Common myeloid progenitor, CD34-positive (primary cell): ENCODE results near the gene CHRD.

Source experiments
- CTCF ChIA-PET: fragments of 350-600 bp; sonication (Branson Sonifier 250); formaldehyde crosslinking; loops from one replicate; lab custom pipeline; 2021; ENCODE audit warnings: antibody characterized with exemption; lab: Charles Lee
- POLR2A ChIA-PET: fragments of 350-600 bp; sonication (Branson Sonifier 250); formaldehyde crosslinking; loops from one replicate; lab custom pipeline; 2021; ENCODE audit warnings: antibody characterized with exemption; lab: Charles Lee
- DNase-seq, 3 donors: peaks; one replicate each; pipeline versions ENCODE4 v3.0.0 to v3.0.0-alpha.2; 2013
- H3K27ac ChIP-seq, 2 experiments: 1 replicate in 1 of 2; 2 replicates in 1 of 2; pipeline ENCODE4 v1.7.0; 2013; ENCODE audit warnings: inconsistent platforms in 2 of 2, low read length in 2 of 2, mild to moderate bottlenecking in 2 of 2, low read depth in 1 of 2, moderate library complexity in 1 of 2; ENCODE audit not compliant: severe bottlenecking in 2 of 2, insufficient read depth in 1 of 2, poor library complexity in 1 of 2
- H3K27me3 ChIP-seq, 5 experiments: replicated peaks in 2 of 5; 1 replicate in 3 of 5; 2 replicates in 2 of 5; pipeline versions ENCODE4 v1.6.1 to v1.7.0; 2013; ENCODE audit warnings: low read length in 4 of 5, mild to moderate bottlenecking in 2 of 5, moderate library complexity in 2 of 5, inconsistent platforms in 1 of 5; ENCODE audit not compliant: insufficient read depth in 5 of 5, control insufficient read depth in 4 of 5
- H3K36me3 ChIP-seq, 4 experiments: 1 replicate in 2 of 4; 2 replicates in 2 of 4; pipeline versions ENCODE4 v1.6.1 to v1.7.0; 2013; ENCODE audit warnings: low read length in 3 of 4, control low read depth in 1 of 4, mild to moderate bottlenecking in 1 of 4; ENCODE audit not compliant: control insufficient read depth in 4 of 4, insufficient read depth in 4 of 4
- H3K4me1 ChIP-seq, 4 experiments: 1 replicate in 3 of 4; 2 replicates in 1 of 4; pipeline versions ENCODE4 v1.6.1 to v1.7.1; 2013; ENCODE audit warnings: low read length in 3 of 4, mild to moderate bottlenecking in 3 of 4, control low read depth in 1 of 4, inconsistent platforms in 1 of 4, moderate library complexity in 1 of 4; ENCODE audit not compliant: control insufficient read depth in 4 of 4, insufficient read depth in 4 of 4; ENCODE audit errors: control extremely low read depth in 1 of 4
- H3K4me3 ChIP-seq, 7 experiments: 1 replicate in 4 of 7; 2 replicates in 3 of 7; pipeline versions ENCODE4 v1.5.1 to v1.7.0; 2013; ENCODE audit warnings: mild to moderate bottlenecking in 7 of 7, low read length in 6 of 7, moderate library complexity in 6 of 7, inconsistent platforms in 2 of 7, low read depth in 2 of 7, control low read depth in 1 of 7; ENCODE audit not compliant: insufficient read depth in 4 of 7, control insufficient read depth in 1 of 7; ENCODE audit errors: extremely low read depth in 1 of 7
- H3K9me3 ChIP-seq, 5 experiments: 1 replicate in 4 of 5; 2 replicates in 1 of 5; pipeline versions ENCODE4 v1.6.1 to v1.7.1; 2013; ENCODE audit warnings: low read length in 4 of 5, mild to moderate bottlenecking in 2 of 5, inconsistent platforms in 1 of 5, low read depth in 1 of 5, moderate library complexity in 1 of 5; ENCODE audit not compliant: control insufficient read depth in 4 of 5, insufficient read depth in 2 of 5; ENCODE audit errors: control extremely low read depth in 1 of 5
- WGBS: methylation state at CpG from one replicate; pipeline ENCODE4 v1.1.5; 2013; ENCODE audit not compliant: insufficient coverage; 5-methylcytosine and 5-hydroxymethylcytosine counted together

The CHRD gene

DNA sequence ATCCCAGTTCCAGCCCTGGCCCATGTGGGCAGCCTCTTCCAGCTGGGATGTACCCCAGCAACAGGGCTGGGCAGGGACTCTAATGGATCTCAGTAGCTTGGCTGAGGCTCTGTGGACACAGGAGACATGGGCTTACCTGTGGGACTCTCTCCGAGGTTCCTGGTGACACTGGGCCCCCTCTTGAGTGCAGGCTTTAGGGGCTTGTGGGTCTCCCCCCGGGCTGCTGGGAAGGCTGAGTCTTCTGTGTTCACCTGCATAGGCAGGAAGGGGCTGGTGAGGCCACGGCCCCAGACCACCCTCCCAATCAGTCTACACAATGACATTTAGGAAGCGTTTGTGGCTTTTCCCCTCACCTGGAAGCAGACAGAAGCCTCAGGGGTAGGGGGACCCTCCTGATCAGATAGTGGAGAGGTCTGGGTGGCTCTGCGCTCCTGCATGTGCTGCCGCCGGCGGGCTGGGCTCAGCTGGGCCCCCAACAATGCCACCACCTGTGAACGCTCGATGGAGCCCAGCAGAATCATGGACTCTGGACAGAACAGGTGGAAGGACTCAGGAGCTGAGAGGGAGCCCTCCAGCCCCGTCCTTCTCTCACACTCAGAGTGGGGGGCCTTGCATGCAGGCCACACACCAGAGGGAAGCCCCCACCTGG is 26.8 kb upstream of the CHRD start:
- Histone ChIP-seq H3K27me3 (no peaks in the 10 kb centered on the region), H3K27ac (no peak overlapping the region), H3K4me1 (peaks cover 0 to 8% (median 2%) of the 10 kb centered on the region in 4 experiments), H3K36me3 (peaks cover 0 to 12% (median 2%) of the 10 kb centered on the region in 4 experiments), H3K9me3 (no peaks in the 10 kb centered on the region), H3K4me3 (no peak overlapping the region)
- no peak for DNase-seq
- ChIA-PET POLR2A (no interaction called here), CTCF (interaction anchor here (0.9 to 3.9 kb wide), 18 partner anchors 8 to 192 kb away, joined by 3 to 29 read pairs (median 4); partner anchors contain the start of gene FAM131A)
- WGBS, result 100% methylated on average over 5 of the region's 11 CpGs

DNA sequence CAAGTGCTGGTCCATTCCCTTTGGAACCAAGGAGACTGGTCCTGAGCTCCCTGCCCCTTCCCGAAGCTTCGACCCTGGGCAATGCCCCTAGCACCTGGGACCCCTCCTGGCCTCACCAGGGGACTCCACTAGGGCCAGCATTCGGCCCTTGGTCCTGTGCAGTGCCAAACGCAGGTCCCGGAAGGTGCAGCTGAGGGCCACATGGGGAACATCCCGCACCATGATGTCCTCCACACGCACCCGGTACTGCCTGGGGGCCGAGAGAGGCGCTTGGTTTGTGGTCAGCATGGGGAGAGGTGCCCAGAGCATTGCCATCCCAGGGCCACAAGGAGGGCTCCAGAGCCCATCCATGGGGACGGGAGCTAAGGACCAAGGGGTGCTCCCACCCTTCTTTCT is 26.3 kb upstream of the CHRD start:
- ChIA-PET CTCF (interaction anchor here (1.0 to 3.9 kb wide), 18 partner anchors 9 to 190 kb away, joined by 3 to 29 read pairs (median 4); partner anchors contain the start of gene FAM131A), POLR2A (no interaction called here)
- peaks cover 0 to 12% (median 2%) of the 10 kb centered on the region in 4 experiments for H3K36me3 ChIP-seq
- H3K27me3 ChIP-seq, result no peaks in the 10 kb centered on the region
- H3K27ac ChIP-seq, result no peak overlapping the region
- DNase-seq, result no peak
- WGBS, result 99% methylated on average over 10 of the region's 11 CpGs
- H3K4me3 ChIP-seq, result no peak overlapping the region
- no peaks in the 10 kb centered on the region for H3K9me3 ChIP-seq
- peaks cover 0 to 4% (median under 1%) of the 10 kb centered on the region in 4 experiments for H3K4me1 ChIP-seq

DNA sequence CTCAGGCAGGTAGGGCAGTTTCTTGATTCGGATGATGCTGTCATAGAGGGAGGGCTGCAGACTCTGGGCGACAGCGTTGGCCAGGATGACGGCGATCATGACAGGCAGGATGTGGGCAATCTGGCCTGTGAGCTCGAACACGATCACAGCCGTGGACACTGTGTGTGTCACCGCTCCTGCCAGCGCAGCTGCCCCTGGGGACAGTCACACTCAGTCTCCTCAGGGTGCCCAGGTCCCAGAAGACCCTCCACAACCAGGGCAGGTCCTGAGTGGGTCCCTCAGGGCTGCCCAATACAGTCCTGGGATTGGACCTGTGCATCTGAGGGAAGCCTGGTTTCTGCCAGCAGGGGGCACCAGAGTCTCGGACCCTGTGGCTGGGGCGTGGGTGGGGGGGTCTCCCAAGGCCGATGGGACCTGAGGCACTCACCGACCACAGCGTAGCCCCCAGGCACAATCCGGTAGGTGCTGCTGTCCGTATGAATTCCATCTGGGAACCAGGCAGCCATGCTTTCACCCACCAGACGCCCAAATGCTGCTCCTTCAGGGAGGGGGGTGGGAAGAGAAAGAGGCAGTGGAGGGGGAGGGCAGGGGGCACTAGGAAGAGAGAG is 25.6 kb upstream of the CHRD start:
- H3K27me3 ChIP-seq, result no peaks in the 10 kb centered on the region
- H3K9me3 ChIP-seq, result no peaks in the 10 kb centered on the region
- no peaks in the 10 kb centered on the region for H3K4me1 ChIP-seq
- H3K4me3 ChIP-seq, result no peak overlapping the region
- POLR2A ChIA-PET, result no interaction called here
- H3K27ac ChIP-seq, result no peak overlapping the region
- H3K36me3 ChIP-seq, result peaks cover 0 to 12% (median 2%) of the 10 kb centered on the region in 4 experiments
- CTCF ChIA-PET, result interaction anchor here (0.9 to 3.9 kb wide), 22 partner anchors 8 to 198 kb away, joined by 3 to 29 read pairs (median 4); partner anchors contain the start of gene FAM131A
- 71% methylated on average over 11 of the region's 18 CpGs for WGBS
- DNase-seq, result peak in 2 of 3 donors; percentile 56 to 64

DNA sequence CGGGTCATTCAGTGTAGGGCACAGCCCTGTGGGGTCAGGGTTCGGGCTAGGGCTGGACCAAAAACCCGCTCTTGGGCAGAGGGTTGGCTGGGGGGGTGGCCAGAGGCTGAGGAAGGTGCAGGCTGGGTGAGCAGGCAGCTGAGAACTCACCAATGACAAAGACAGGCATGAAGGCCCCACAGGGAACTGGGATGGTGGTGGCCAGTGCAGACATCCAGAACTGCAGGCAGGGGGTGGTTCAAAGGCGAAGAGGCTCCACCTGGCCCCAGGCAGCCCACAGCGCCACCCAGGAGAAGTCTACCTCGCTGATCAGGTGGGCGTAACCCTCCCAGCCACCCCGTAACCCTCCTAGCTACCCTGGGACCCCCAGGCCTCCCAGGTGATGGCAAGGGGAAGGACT is 25.1 kb upstream of the CHRD start:
- ChIA-PET CTCF (interaction anchor here (0.7 to 3.9 kb wide), 14 partner anchors 8 to 197 kb away, joined by 3 to 29 read pairs (median 4); partner anchors contain the start of gene FAM131A), POLR2A (no interaction called here)
- no peak for DNase-seq
- 81% methylated on average over 8 of the region's 8 CpGs for WGBS
- H3K27me3 ChIP-seq, result no peaks in the 10 kb centered on the region
- H3K4me1 ChIP-seq, result no peaks in the 10 kb centered on the region
- no peak overlapping the region for H3K4me3 ChIP-seq
- H3K27ac ChIP-seq, result no peak overlapping the region
- H3K9me3 ChIP-seq, result no peaks in the 10 kb centered on the region
- peaks cover 0 to 12% (median 2%) of the 10 kb centered on the region in 4 experiments for H3K36me3 ChIP-seq

DNA sequence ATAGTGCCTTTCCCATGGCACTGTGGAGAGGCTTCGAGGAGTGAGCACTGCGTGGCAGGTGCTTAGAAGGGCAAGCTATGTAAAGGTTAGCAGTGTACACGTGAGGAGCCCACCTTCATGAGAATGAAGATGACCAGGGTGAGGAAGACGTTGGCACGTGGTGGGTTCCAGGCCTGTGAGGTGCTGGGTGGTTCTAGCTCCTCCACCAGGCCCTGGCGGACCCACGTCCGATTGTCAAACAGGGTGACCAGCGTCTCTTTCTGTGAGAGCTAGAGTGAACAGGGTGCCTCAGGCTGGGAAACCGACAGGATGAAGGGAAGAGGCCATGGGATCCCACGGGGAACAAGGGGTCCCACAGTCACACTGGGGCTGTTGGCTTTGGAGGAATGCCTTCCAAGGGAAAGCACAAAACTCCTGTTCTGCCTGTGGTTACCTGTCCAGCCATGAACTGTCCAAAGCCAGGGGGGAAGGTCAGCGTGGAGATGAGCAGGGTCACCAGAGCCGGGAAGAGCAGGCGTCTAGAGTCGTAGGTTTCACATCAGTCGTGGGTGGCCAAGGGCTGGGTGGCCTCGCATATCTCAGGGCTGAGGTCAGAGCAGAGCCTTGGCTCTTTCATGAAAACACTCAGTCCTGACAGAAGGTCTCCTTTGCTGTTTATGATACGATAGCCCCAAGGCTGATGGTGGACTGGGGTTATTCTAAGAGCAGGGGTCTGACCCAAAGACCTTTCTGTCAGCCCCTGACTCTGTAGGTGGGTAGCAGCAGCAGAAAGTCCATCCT is 24.4 kb upstream of the CHRD start:
- POLR2A ChIA-PET, result no interaction called here
- CTCF ChIA-PET, result interaction anchor here (0.7 to 3.9 kb wide), 15 partner anchors 8 to 196 kb away, joined by 3 to 29 read pairs (median 3); partner anchors contain the start of gene FAM131A
- H3K9me3 ChIP-seq, result no peaks in the 10 kb centered on the region
- H3K4me1 ChIP-seq, result no peaks in the 10 kb centered on the region
- H3K27ac ChIP-seq, result no peak overlapping the region
- peaks cover 0 to 3% (median 0%) of the 10 kb centered on the region in 5 experiments for H3K27me3 ChIP-seq
- WGBS, result 96% methylated on average over 17 of the region's 18 CpGs
- no peak overlapping the region for H3K4me3 ChIP-seq
- DNase-seq, result no peak
- peaks cover 0 to 12% (median 2%) of the 10 kb centered on the region in 4 experiments for H3K36me3 ChIP-seq

DNA sequence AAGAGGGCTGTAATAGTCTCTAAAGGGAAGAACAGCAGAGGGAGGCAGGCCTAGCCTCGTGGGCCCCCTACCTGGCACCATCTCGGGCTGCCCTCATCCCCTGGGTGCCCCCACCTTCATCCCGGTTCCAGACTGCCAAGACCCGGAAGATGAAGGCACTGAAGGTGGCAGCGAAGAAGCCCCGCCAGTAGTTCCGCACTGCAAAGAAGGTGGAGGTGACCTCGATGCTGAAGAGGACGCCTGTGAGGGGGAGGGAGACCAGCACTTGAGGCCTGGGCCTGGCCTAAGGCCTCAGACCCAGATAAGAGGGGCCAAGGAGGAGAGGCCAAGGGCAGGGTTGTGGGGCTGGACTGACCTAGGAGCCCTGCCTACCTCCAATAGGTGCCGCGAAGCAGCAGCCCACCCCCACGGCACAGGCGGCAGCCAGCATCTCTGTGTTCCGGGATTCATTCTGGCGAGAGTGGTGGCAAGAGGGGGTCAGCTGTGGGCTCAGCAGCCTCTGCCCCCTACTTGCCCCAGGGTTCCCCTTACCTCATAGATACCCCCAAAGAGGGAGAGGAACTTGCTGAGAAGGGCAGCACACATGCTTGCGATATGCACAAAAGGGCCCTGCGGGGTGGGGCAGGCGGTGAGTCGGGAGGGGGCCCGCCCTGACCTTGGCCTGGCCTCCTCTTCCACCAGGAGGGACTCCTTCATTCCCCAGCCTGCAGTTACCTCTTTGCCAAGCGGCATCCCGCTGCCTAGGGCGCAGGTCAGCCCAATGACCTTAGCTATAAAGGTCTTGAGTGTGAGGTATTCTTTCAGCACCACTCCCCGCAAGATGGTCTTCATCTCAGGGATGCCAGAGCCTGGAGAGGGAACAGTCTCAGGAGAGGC is 22.4 kb upstream of the CHRD start:
- POLR2A ChIA-PET, result no interaction called here
- Histone ChIP-seq H3K27me3 (peaks cover 0 to 3% (median 0%) of the 10 kb centered on the region in 5 experiments), H3K27ac (no peak overlapping the region), H3K9me3 (no peaks in the 10 kb centered on the region), H3K36me3 (peaks cover 0 to 2% (median under 1%) of the 10 kb centered on the region in 4 experiments), H3K4me3 (no peak overlapping the region), H3K4me1 (peaks cover 0 to 16% (median 12%) of the 10 kb centered on the region in 4 experiments)
- no peak for DNase-seq
- CTCF ChIA-PET, result interaction anchor here (1.3 to 2.1 kb wide), 2 partner anchors 15 to 51 kb away, joined by 3 to 11 read pairs; no protein-coding TSS in a partner anchor
- 97% methylated on average over 19 of the region's 24 CpGs for WGBS
